HG02973 (cell line): ENCODE measurements around the gene PARD3.

Experiments
- ATAC-seq: cut with Tn5 transposase; IDR thresholded peaks from one replicate; pipeline ENCODE4 v1.9.1; 2021; ENCODE audit warnings: moderate library complexity; ENCODE audit not compliant: unreplicated experiment

PARD3 gene

GRCh38 chr10:34825414-34825813, 10.3 kb upstream of the PARD3 start:
- ATAC-seq: no peak

- ATAC-seq: no peak
These were observed 9.8 kb upstream of the PARD3 start for GRCh38 chr10:34824870-34825269.

GRCh38 chr10:34821587-34822585, 6.8 kb upstream of the PARD3 start:
- no peak for ATAC-seq

GRCh38 chr10:34817586-34817985, 2.5 kb upstream of the PARD3 start:
- ATAC-seq: no peak

GRCh38 chr10:34817054-34817453, 2.0 kb upstream of the PARD3 start:
- ATAC-seq: no peak

- no peak for ATAC-seq
These were observed 1.5 kb upstream of the PARD3 start for GRCh38 chr10:34816501-34817002.

- ATAC-seq: no peak
These were observed 995 bp upstream of the PARD3 start for GRCh38 chr10:34816085-34816496.

GRCh38 chr10:34814913-34815184, 247 bp downstream of the PARD3 start:
- no peak for ATAC-seq

- no peak for ATAC-seq
These were observed 728 bp downstream of the PARD3 start for GRCh38 chr10:34814223-34814912.

GRCh38 chr10:34813626-34814222, 1.4 kb downstream of the PARD3 start:
- no peak for ATAC-seq

GRCh38 chr10:34812771-34813170, 2.3 kb downstream of the PARD3 start:
- no peak for ATAC-seq

GRCh38 chr10:34811968-34812514, 3.1 kb downstream of the PARD3 start:
- no peak for ATAC-seq

GRCh38 chr10:34811126-34811967, 3.7 kb downstream of the PARD3 start:
- ATAC-seq: no peak

GRCh38 chr10:34809796-34810195, 5.3 kb downstream of the PARD3 start:
- ATAC-seq: no peak

GRCh38 chr10:34808801-34809745, 6.0 kb downstream of the PARD3 start:
- no peak for ATAC-seq

GRCh38 chr10:34808336-34808735, 6.8 kb downstream of the PARD3 start:
- no peak for ATAC-seq

GRCh38 chr10:34804306-34804705, 10.8 kb downstream of the PARD3 start:
- ATAC-seq: no peak

GRCh38 chr10:34802692-34803091, 12.4 kb downstream of the PARD3 start:
- ATAC-seq: no peak

GRCh38 chr10:34801097-34801733, 13.9 kb downstream of the PARD3 start:
- no peak for ATAC-seq
